Medulla oblongata (tissue), 1 donor: ENCODE results near the gene UBL3.

Source experiments
- DNase-seq: peaks from one replicate; pipeline ENCODE4 v3.0.0-alpha.2; 2015; ENCODE audit errors: extremely low spot score

The UBL3 gene

GRCh38 chr13:29758531-29759114 is 91.8 kb downstream of the UBL3 start:
- DNase-seq: peak; percentile 74

DNA sequence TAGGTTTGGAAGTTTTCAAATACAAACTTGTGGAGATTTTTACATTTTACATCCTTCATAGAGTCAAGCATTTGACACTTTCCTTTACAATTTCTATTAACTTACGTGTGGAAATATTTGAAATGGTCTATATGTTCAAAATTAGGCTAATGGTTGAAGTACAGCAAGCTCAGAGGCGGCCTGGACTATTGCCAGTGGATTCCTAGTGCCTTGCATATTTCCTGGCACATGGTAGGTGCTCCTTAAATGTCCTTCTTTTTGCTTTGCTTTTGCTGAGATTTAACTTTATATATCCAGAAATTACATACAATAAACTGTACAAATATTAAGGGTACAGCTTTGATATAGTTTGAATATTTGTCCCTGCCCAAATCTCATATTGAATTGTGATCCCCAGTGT is 93.9 kb downstream of the UBL3 start:
- no peak for DNase-seq

DNA sequence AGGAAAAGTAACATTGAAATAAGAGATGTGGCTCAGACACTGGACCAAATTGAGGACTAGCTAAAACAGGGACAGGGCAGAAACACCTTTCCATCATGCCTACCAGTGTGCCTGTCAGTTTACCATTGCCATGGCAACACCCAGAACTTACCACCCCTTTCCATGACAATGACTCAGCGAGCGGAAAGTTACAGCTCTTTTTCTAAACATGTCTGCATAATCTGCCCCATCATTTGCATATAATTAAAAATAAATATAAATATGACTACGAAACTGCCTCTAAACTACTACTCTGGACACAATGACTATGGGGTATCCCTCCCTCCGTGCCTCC is 96.0 kb downstream of the UBL3 start:
- no peak for DNase-seq

- no peak for DNase-seq
Measured at GRCh38 chr13:29753618-29754472, 96.6 kb downstream of the UBL3 start.

DNA sequence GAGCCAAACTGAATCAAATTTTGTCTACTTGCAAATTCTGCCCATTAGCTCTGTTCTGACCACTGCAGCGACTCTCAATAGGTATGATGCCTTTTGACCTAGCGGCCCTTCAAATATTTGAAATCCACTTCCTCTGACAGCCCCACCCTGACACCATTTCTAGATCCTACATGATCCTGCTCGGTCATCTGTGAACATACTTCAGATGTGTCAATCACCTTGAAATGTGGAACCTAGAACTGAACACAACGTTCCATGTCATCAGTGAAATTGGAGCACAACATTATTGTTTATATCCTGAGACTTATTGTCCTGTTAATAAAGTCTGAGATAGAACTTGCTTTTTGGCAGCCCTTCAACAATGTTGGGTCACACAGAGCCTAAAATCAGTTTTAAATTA is 98.2 kb downstream of the UBL3 start:
- DNase-seq: no peak

DNA sequence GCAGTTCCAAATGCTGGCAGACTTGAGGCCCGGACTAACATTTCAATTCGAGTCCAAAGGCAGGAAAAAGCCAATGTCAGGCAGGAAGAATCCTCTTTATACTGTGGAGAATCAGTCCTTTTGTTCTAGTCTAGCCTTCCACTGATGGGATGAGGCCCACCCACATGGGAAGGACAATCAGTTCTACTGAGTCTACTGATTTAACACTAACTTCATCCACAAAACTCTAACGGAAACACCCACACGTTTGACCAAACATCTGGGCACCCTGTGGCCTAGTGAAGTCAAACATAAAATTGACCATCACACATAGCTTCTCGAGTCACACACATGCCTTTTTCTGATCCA is 100.3 kb downstream of the UBL3 start:
- no peak for DNase-seq

GRCh38 chr13:29749401-29750182 is 100.8 kb downstream of the UBL3 start:
- no peak for DNase-seq

GRCh38 chr13:29748097-29748496 is 102.3 kb downstream of the UBL3 start:
- no peak for DNase-seq

DNA sequence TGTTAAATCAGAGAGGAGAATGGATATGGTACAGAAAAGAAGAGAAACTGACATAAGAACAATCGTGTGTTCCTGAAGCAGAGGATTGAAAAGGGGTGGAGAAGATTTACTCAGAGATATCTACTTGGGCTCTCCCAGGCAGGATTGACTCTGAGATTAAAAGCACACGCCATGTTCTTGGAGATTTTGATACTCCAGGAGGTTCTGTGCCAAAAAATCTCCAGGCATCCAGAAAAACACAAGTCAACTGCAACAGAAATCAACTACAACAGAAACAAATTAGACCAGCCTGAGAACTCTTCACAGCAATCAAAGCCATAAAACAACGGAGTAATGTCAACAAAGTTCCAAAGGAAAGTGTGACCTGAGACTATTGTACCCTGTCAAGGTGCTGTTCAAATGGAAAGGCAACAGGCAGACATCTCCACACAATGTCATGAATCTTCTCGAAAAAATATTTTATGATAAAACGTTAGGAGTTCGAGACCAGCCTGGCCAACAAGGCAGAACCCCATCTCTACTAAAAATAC is 104.2 kb downstream of the UBL3 start:
- DNase-seq: no peak

- no peak for DNase-seq
Measured at GRCh38 chr13:29745704-29746103, 104.7 kb downstream of the UBL3 start.

GRCh38 chr13:29743201-29743786 is 107.1 kb downstream of the UBL3 start:
- DNase-seq: no peak

- DNase-seq: no peak
Measured at GRCh38 chr13:29740961-29741360, 109.5 kb downstream of the UBL3 start.

DNA sequence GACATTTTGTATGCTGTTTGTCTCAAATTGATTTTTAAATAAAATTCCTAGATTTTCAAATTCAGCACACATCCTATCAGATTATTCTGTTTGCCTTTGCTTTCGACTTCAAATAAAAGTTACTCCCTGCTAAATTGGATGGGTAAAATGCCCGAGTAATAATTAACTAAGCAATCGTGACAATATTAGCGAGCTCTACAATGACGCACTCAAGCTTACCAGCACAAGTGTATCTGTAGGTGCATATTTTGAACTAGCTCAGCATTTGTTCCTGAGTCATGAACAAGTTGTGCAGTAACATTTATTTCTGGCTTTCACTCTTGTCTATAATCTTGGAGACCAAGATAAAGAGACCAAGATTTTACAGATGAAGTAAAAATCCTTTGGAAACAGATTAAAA is 113.4 kb downstream of the UBL3 start:
- DNase-seq: no peak

DNA sequence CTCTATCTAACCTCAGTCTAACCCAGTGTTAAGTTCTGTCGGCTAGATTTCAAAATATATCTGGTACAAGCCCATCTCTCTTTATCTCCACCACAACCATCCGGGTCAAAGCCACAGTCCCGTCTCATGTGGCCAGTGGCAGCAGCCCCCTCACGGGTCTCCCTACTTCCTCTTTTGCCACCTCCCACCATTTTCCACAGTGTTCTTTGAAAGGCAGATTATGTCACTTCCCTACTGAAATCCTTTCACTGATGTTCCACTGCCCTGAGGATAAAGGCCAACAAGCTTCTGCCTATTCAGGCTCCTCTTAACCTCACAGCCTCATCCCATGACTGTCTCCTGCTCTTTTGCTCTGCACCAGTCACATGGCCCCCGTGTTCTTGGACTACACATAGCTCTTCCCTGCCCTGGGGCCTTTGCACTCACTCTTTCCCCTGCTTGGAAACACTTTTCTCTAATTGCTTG is 117.2 kb downstream of the UBL3 start:
- peak; percentile 37 for DNase-seq

DNA sequence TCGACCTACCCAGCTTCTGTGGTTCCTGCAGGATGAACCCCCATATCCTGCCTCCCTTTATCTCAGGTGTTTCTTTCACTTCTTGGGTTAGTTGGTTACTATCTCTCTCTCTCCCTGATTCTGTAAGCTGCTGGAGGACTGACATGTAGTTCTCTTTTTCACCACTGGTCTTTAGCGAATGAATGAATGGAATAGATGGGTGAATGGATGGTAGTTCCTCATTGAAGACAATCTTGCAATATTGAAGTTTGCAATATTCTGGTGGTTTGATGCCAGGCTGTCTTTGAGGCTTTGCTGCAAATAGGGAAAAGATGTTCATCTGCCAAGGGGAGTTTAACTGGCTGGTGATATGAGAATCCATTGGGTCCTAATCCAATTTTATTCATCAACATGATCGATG is 120.2 kb downstream of the UBL3 start:
- no peak for DNase-seq

- no peak for DNase-seq
Measured at GRCh38 chr13:29722415-29722814, 128.0 kb downstream of the UBL3 start.

- no peak for DNase-seq
Measured at GRCh38 chr13:29721766-29722165, 128.7 kb downstream of the UBL3 start.

DNA sequence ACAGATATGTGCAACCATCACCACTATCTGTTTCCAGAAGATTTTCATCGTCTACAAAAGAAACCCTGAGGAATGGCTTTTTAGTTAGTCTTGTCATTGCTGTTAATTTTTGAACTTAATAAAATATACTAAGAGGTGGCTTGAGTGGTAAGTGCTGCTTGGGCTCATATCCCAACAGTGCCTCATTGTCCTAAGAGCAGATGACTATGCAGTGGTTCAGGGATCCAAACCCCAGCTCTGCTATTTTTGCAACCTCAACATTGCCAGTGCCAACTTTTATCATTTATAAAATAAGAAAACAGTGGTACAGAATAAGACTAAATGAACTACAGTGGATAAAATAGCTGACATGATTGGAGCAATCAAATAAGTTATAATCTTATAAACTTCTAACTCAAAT is 131.7 kb downstream of the UBL3 start:
- no peak for DNase-seq

DNA sequence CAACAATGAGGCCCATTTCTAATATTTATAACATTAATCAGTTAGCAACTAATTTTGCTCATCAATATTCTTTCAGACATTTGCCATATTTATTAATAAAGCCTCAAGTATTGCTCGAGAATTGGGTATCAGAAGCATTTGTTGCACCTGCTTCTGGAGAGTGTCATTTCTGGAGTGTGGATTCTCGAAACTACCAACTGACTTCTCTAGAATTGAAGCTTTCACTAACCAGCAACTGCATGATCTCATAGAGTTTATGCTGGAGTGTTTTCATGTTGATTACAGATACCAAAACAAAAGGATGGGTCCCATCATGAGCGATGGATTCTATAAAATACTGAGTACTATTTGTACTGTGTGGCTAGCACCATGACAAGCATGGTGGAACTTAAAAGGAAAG is 133.9 kb downstream of the UBL3 start:
- no peak for DNase-seq
